ENCODE results near the gene OSBP2. TPM values are rescaled to one million over a fixed set of nuclear protein-coding genes. Genes with fewer than 3 reads are reported as not detected.
A peak's percentile ranks its signal among the peaks of the same experiment; 100 is the strongest.

Gene OSBP2
- total RNA-seq, 1 donor from 2014 or later: 0.35 TPM

- peak overlapping the region; percentile 82 for H3K4me3 Mint-ChIP-seq
- no peaks in the 10 kb centered on the region for H3K27me3 Mint-ChIP-seq
- H3K36me3 Mint-ChIP-seq (ENCODE audit: low read depth): peaks cover 12% of the 10 kb centered on the region
- no peak for TF ChIP-seq CTCF (IDR thresholded peaks at IDR 0.05)
- ATAC-seq (ENCODE audit: low read depth) (no peak), DNase-seq (no peak)
- ChIA-PET CTCF (interaction anchor here (1.1 to 3.7 kb wide), 2 partner anchors 34 to 287 kb away, joined by 3 to 51 read pairs; partner anchors contain the start of gene SLC35E4), POLR2A (interaction anchor here (1.3 to 2.6 kb wide), 3 partner anchors 47 to 286 kb away, joined by 5 to 34 read pairs (median 12); partner anchors contain the start of genes MORC2, RNF185, SLC35E4 and TUG1)
- intact Hi-C loops (cut with micrococcal nuclease): loop anchor here (5.0 to 10.0 kb wide), 2 partner anchors 329 to 656 kb away; partner anchors contain the start of genes OSM and PES1
- no peaks in the 10 kb centered on the region for H3K9me3 Mint-ChIP-seq
- H3K4me1 Mint-ChIP-seq: peaks cover 10% of the 10 kb centered on the region
- H3K27ac Mint-ChIP-seq: peak overlapping the region; percentile 81
Measured at GRCh38 chr22:30921108-30921507, 226.4 kb downstream of the OSBP2 start.

- CTCF ChIA-PET: interaction anchor here (0.8 to 3.7 kb wide), 2 partner anchors 163 to 288 kb away, joined by 3 to 51 read pairs; partner anchors contain the start of gene SLC35E4
- Mint-ChIP-seq H3K36me3 (ENCODE audit: low read depth) (peaks cover 21% of the 10 kb centered on the region), H3K27ac (peak overlapping the region; percentile 81), H3K4me3 (peak overlapping the region; percentile 82), H3K27me3 (no peaks in the 10 kb centered on the region), H3K4me1 (peaks cover 10% of the 10 kb centered on the region), H3K9me3 (no peaks in the 10 kb centered on the region)
- intact Hi-C loops (cut with micrococcal nuclease): loop anchor here (5.0 to 10.0 kb wide), 2 partner anchors 330 to 657 kb away; partner anchors contain the start of genes OSM and PES1
- TF ChIP-seq CTCF (IDR thresholded peaks at IDR 0.05): no peak
- POLR2A ChIA-PET: interaction anchor here (0.6 to 2.6 kb wide), 11 partner anchors 19 to 1735 kb away, joined by 4 to 34 read pairs (median 6); partner anchors contain the start of genes MORC2, RNF185, SLC35E4 and TUG1
- ATAC-seq (ENCODE audit: low read depth) (peak; percentile 73), DNase-seq (peak; percentile 59)
Measured at GRCh38 chr22:30922151-30922611, 227.5 kb downstream of the OSBP2 start.

GRCh38 chr22:30923168-30923900 lies 228.7 kb downstream of the OSBP2 start:
- Mint-ChIP-seq H3K4me1 (peaks cover 10% of the 10 kb centered on the region), H3K9me3 (no peaks in the 10 kb centered on the region), H3K27me3 (no peaks in the 10 kb centered on the region), H3K4me3 (no peak overlapping the region), H3K27ac (no peak overlapping the region), H3K36me3 (ENCODE audit: low read depth) (peaks cover 33% of the 10 kb centered on the region)
- no peak for ATAC-seq (ENCODE audit: low read depth)
- no peak for TF ChIP-seq CTCF (IDR thresholded peaks at IDR 0.05)
- intact Hi-C loops (cut with micrococcal nuclease): loop anchor here (5.0 to 10.0 kb wide), 2 partner anchors 331 to 659 kb away; partner anchors contain the start of genes OSM and PES1
- ChIA-PET CTCF (interaction anchor here (1.9 kb wide), 1 partner anchor 289 kb away, joined by 6 read pairs; no protein-coding TSS in a partner anchor), POLR2A (interaction anchor here (2.0 to 2.6 kb wide), 2 partner anchors 45 to 288 kb away, joined by 12 to 34 read pairs; partner anchors contain the start of genes MORC2, SLC35E4 and TUG1)
- no peak for DNase-seq

GRCh38 chr22:30925667-30926066 lies 231.0 kb downstream of the OSBP2 start:
- Mint-ChIP-seq H3K27ac (no peak overlapping the region), H3K4me3 (no peak overlapping the region), H3K4me1 (peaks cover 8% of the 10 kb centered on the region), H3K27me3 (no peaks in the 10 kb centered on the region), H3K36me3 (ENCODE audit: low read depth) (peaks cover 48% of the 10 kb centered on the region), H3K9me3 (no peaks in the 10 kb centered on the region)
- intact Hi-C loops (cut with micrococcal nuclease): loop anchor here (10.0 kb wide), 1 partner anchor 661 kb away; the partner anchor contains the start of gene OSM
- POLR2A ChIA-PET: interaction anchor here (0.6 kb wide), 1 partner anchor 127 kb away, joined by 8 read pairs; no protein-coding TSS in a partner anchor
- TF ChIP-seq CTCF (IDR thresholded peaks at IDR 0.05): no peak
- ATAC-seq (ENCODE audit: low read depth) (no peak), DNase-seq (no peak)
- CTCF ChIA-PET: no interaction called here

- no peak overlapping the region for H3K27ac Mint-ChIP-seq
- ChIA-PET CTCF (no interaction called here), POLR2A (no interaction called here)
- intact Hi-C loops (cut with micrococcal nuclease): loop anchor here (10.0 kb wide), 1 partner anchor 662 kb away; the partner anchor contains the start of gene OSM
- no peak for TF ChIP-seq CTCF (IDR thresholded peaks at IDR 0.05)
- H3K4me1 Mint-ChIP-seq: peaks cover 4% of the 10 kb centered on the region
- H3K27me3 Mint-ChIP-seq: no peaks in the 10 kb centered on the region
- H3K9me3 Mint-ChIP-seq: no peaks in the 10 kb centered on the region
- DNase-seq: no peak
- no peak for ATAC-seq (ENCODE audit: low read depth)
- H3K4me3 Mint-ChIP-seq: no peak overlapping the region
- peaks cover 57% of the 10 kb centered on the region for H3K36me3 Mint-ChIP-seq (ENCODE audit: low read depth)
Measured at GRCh38 chr22:30926706-30927105, 232.0 kb downstream of the OSBP2 start.
